ENCODE measurements around the gene NMT2. TPM values are rescaled to one million over a fixed set of nuclear protein-coding genes. Genes with fewer than 3 reads are reported as not detected.

Gene NMT2
- total and polyA plus RNA-seq, 3 donors from 2014 or later: 35.8 to 68.3 (median 56.6) TPM

DNA sequence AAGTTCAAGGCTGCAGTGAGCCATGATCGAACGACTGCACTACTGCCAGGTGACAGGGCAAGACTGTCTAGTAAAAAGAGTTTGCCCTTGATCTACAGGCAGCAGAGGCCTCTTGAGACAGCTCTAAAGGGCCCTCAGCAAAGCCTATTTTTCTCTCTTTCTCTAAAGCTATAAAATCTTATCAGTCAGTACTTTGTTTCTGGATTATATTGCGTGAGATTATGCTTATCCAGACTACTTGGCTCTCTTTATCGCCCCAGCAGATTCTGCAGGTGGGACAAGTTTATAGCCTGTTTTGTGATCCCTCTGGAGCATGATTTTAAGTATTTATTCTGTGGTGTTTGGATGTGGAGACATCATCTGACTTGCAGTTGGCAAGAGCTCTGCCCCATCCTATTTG, 68.6 kb downstream of the NMT2 start:
- Histone ChIP-seq H3K27me3 (no peaks in the 10 kb centered on the region), H3K36me3 (ENCODE audit: low read depth, missing control alignments) (no peaks in the 10 kb centered on the region), H3K9me3 (no peaks in the 10 kb centered on the region), H3K4me3 (no peak overlapping the region), H3K4me1 (peaks cover 7% of the 10 kb centered on the region), H3K27ac (no peak overlapping the region)
- intact Hi-C loops (cut with DNase I; ENCODE audit: low total_unique reads): loop anchor here (10.0 kb wide), 1 partner anchor 145 kb away; the partner anchor contains the start of genes DCLRE1C and MEIG1
- no peak for DNase-seq
- TF ChIP-seq POLR2A (IDR thresholded peaks at IDR 0.05): no peak
- TF ChIP-seq, protein P1, sequence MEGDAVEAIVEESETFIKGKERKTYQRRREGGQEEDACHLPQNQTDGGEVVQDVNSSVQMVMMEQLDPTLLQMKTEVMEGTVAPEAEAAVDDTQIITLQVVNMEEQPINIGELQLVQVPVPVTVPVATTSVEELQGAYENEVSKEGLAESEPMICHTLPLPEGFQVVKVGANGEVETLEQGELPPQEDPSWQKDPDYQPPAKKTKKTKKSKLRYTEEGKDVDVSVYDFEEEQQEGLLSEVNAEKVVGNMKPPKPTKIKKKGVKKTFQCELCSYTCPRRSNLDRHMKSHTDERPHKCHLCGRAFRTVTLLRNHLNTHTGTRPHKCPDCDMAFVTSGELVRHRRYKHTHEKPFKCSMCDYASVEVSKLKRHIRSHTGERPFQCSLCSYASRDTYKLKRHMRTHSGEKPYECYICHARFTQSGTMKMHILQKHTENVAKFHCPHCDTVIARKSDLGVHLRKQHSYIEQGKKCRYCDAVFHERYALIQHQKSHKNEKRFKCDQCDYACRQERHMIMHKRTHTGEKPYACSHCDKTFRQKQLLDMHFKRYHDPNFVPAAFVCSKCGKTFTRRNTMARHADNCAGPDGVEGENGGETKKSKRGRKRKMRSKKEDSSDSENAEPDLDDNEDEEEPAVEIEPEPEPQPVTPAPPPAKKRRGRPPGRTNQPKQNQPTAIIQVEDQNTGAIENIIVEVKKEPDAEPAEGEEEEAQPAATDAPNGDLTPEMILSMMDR (IDR thresholded peaks at IDR 0.05): no peak
- WGBS, 2 donors: 47 to 60% methylated on average over 4 of the region's 4 CpGs

DNA sequence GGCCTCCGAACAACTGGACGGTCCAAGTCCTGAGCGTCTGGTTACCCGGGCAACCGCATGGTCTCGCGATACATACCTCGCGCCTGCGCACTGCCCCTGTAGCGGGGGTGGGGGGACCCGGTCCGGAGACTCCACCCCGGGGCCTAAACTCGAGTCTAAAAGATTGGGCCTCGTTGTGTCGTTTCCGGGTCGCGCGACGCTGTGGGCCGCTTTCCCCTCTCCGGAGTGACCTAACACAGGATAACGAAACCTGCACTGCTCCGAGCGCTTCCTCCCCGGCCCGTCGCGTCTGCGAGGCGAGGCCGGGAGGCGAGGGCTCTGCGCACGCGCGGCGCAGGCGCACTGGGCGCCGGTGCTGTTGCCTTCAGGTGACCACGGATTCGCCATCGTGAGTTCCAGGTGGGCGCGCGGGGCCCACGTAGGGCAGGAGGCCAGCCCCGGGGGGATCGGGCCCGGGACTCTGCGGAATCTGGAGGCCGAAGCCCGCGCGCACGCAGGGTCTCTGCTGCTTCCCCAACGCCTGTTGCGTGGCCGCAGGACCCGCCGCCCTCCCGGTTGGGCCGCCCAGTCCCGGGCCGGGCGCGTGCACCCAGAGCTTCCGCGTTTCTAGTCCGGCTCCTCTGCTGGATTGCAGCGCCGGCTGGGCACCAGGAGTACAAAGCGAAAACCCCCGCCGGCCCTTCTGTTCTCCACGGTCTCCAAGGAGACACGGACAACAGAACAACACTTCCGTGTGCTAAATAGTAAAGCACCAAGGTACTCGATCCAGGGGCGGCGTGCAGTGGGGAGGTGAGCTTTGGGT, 71.3 kb downstream of the NMT2 start, which contains the start of gene RPP38:
Gene RPP38, plus strand, starts transcription at position 345 of the 802 bp plus-strand sequence. CDS start 5,960 bp downstream, outside the sequence.
- Histone ChIP-seq H3K27me3 (no peaks in the 10 kb centered on the region), H3K4me1 (peaks cover 7% of the 10 kb centered on the region), H3K36me3 (ENCODE audit: low read depth, missing control alignments) (no peaks in the 10 kb centered on the region), H3K9me3 (no peaks in the 10 kb centered on the region), H3K27ac (peak within 1 kb of the TSS; percentile 94 to 98), H3K4me3 (peak within 1 kb of the TSS; percentile 81 to 93)
- no peak for TF ChIP-seq POLR2A (IDR thresholded peaks at IDR 0.05)
- TF ChIP-seq, protein P1 (IDR thresholded peaks at IDR 0.05): peak in 1 of 3 experiments; percentile 3
- DNase-seq: peak; percentile 97
- 1 to 2% methylated on average over 7 to 74 of the region's 84 CpGs for WGBS, 2 donors
- intact Hi-C loops (cut with DNase I; ENCODE audit: low total_unique reads): loop anchor here (10.0 kb wide), 1 partner anchor 142 kb away; the partner anchor contains the start of genes DCLRE1C and MEIG1

DNA sequence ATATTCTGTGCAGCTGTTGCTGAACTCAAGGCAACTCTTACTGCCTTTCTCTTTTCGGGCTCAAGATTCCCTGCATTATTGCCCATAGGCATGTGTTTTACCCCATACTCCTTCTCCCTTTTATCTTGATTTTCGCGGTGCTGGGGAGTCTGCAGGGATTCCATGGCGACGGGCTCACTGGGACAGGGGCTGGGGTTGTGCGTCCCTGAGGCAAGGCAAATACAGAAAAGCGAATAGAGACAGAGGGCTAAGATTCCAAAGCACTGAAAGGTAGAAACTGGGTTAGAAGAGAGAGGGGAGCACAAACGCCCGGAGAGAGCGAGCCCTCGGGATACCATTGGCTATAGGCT, 71.9 kb downstream of the NMT2 start:
- WGBS, 2 donors: 0 to 1% methylated on average over 11 of the region's 11 CpGs
- Histone ChIP-seq H3K27ac (peak overlapping the region in 1 of 2 donors; percentile 98), H3K4me1 (peaks cover 7% of the 10 kb centered on the region), H3K36me3 (ENCODE audit: low read depth, missing control alignments) (no peaks in the 10 kb centered on the region), H3K4me3 (peak overlapping the region; percentile 81 to 93), H3K9me3 (no peaks in the 10 kb centered on the region), H3K27me3 (no peaks in the 10 kb centered on the region)
- no peak for DNase-seq
- intact Hi-C loops (cut with DNase I; ENCODE audit: low total_unique reads): loop anchor here (10.0 kb wide), 1 partner anchor 142 kb away; the partner anchor contains the start of genes DCLRE1C and MEIG1
- TF ChIP-seq, protein P1 (IDR thresholded peaks at IDR 0.05): no peak
- TF ChIP-seq POLR2A (IDR thresholded peaks at IDR 0.05): no peak

DNA sequence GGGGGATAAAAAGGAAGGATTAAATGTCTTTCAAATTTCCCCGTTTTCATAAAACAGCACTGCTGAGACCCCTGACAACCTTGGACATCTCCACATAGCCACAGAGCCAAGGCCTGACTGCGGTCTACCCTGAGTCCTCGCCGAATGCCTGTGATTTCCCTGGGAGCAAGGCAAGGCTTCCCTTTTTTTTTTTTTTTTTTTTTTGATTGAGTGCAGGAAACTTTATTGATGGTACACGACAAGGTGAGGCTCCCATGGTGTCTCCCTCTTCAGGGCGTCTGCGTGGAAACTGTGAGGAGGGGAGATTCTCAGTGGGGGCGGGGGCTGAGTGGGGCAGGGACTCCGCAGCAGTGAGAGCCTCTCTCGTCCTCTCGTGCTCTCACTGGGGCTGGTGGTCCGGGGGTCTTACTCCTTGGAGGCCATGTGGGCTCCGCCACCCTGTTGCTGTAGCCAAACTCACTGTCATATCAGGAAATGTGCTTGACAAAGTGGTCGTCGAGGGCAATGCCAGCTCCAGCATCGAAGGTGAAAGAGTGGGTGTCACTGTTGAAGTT, 75.6 kb downstream of the NMT2 start:
- no peak for DNase-seq
- Histone ChIP-seq H3K4me1 (no peaks in the 10 kb centered on the region), H3K4me3 (no peak overlapping the region), H3K27me3 (no peaks in the 10 kb centered on the region), H3K27ac (no peak overlapping the region), H3K36me3 (ENCODE audit: low read depth, missing control alignments) (no peaks in the 10 kb centered on the region), H3K9me3 (no peaks in the 10 kb centered on the region)
- WGBS, 2 donors: 90 to 93% methylated on average over 11 to 16 of the region's 16 CpGs
- intact Hi-C loops (cut with DNase I; ENCODE audit: low total_unique reads): loop anchor here (10.0 kb wide), 1 partner anchor 138 kb away; the partner anchor contains the start of genes DCLRE1C and MEIG1
- TF ChIP-seq POLR2A (IDR thresholded peaks at IDR 0.05): no peak
- TF ChIP-seq, protein P1 (IDR thresholded peaks at IDR 0.05): no peak

All from testis (tissue), 3 donors.